Measurements from ENCODE around the gene NKAIN1. TPM values are rescaled to one million over a fixed set of nuclear protein-coding genes. Genes with fewer than 3 reads are reported as not detected.

The NKAIN1 gene
- total and polyA plus RNA-seq, 2 donors (not counting 3 experiments of a cell fraction or from before 2014, with no cell fraction given), result 0.29 to 0.40 TPM

DNA sequence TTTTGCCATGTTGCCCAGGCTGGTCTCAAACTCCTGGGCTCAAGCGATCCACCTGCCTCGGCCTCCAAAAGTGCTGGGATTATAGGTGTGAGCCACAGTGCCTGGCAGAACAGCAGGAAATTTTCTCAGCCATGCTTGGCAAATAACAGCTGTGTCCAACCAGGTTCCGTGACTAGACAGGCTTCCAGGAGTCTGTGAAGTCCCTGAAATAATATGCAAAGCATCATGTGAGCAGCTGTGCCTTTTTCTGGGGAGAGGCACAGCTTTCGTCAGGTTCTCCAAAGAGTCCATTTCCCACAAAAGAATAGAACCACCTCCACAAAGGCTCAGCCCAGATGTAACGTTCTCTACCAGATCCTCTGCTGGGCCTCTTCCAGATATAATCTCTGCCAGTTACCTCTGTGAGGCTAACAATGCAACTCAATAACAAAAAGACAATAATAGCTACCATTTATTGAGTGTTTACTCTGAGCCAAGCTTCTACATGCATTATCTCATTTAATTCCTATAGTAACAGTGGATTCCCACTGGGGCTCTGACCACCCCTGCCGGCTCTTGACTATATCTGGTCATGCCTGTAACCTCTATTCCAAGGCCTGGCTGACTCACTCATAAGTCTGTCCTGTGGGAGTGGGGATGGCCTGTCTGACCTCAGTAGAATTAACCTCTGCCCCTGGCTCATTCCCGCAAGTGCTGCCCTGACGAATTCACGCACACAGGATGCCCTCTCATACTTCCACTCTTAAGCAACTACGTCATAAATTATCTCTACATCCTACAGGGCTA is 4.0 kb upstream of the NKAIN1 start:
- no peaks in the 10 kb centered on the region for H3K9me3 ChIP-seq (replicated peaks; ENCODE audit: control insufficient read depth, insufficient read depth, low read length)
- no peaks in the 10 kb centered on the region for H3K79me2 ChIP-seq (ENCODE audit: control insufficient read depth, insufficient read depth, low read length)
- peaks cover 9% of the 10 kb centered on the region for H3K4me1 ChIP-seq (ENCODE audit: control insufficient read depth, extremely low read depth, insufficient read depth, low read length)
- H4K20me1 ChIP-seq (replicated peaks; ENCODE audit: control insufficient read depth, extremely low read depth, insufficient read depth, low read length), result no peaks in the 10 kb centered on the region
- peaks cover 17 to 18% of the 10 kb centered on the region in 2 experiments for H3K27me3 ChIP-seq (ENCODE audit: control insufficient read depth in 2 of 2, insufficient read depth in 2 of 2, low read length in 2 of 2)
- BruUV-seq (replicated peaks), result no TSS peak
- ChIA-PET CTCF (interaction anchor here (1.3 kb wide), 1 partner anchor 7 kb away, joined by 3 read pairs; no protein-coding TSS in a partner anchor), POLR2A (no interaction called here)
- no peak overlapping the region for H3K27ac ChIP-seq (ENCODE audit: insufficient read depth, low read depth, low read length)
- no peaks in the 10 kb centered on the region for H3K9me1 ChIP-seq (replicated peaks; ENCODE audit: control insufficient read depth, extremely low read depth, insufficient read depth, low read length)
- H3K36me3 ChIP-seq (ENCODE audit: control insufficient read depth in 2 of 2, extremely low read depth in 1 of 2, insufficient read depth in 2 of 2, low read length in 2 of 2), result no peaks in the 10 kb centered on the region
- intact Hi-C loops (cut with micrococcal nuclease) (no loop called here), dilution Hi-C loops (cut with MboI; ENCODE audit: extremely low pct_ligation_motif_present, low sequenced_read_pairs) (no loop called here)
- H3K9ac ChIP-seq (replicated peaks; ENCODE audit: extremely low read depth, insufficient read depth, low read length), result no peak overlapping the region
- H3K4me2 ChIP-seq (ENCODE audit: insufficient read depth, low read length), result no peak overlapping the region
- no peak for FAIRE-seq
- TF ChIP-seq GATA2 (IDR thresholded peaks at IDR 0.05; ENCODE audit: insufficient read depth, insufficient read length, low read depth, low read length), result no peak
- no peak for DNase-seq (ENCODE audit: low read depth, low spot score)
- H2AFZ ChIP-seq (ENCODE audit: low read depth, low read length), result no peak overlapping the region
- no peak overlapping the region for H3K4me3 ChIP-seq (replicated peaks in 1 of 3; ENCODE audit: insufficient read depth in 1 of 3, low read depth in 1 of 3, low read length in 3 of 3)

DNA sequence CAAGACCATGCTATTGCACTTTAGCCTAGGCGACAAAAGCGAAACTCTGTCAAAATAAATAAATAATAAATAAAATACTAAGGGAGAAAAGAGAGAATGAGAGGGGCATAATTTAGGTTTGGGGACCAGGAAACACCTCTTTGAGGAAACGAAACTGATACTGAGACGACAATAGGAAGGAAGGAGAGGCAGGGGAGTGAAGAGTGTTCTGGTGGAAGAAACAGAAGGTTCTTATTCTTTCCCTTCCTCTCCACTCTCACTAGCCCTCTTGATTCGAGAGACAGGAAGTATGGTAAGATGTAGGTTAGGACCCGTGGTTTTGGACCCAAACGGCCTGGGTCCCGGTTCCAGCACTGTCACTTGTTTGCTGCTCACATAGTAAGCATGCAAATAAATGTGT is 1.6 kb upstream of the NKAIN1 start:
- Histone ChIP-seq H3K4me2 (ENCODE audit: insufficient read depth, low read length) (no peak overlapping the region), H3K36me3 (ENCODE audit: control insufficient read depth in 2 of 2, extremely low read depth in 1 of 2, insufficient read depth in 2 of 2, low read length in 2 of 2) (no peaks in the 10 kb centered on the region), H2AFZ (ENCODE audit: low read depth, low read length) (no peak overlapping the region), H3K79me2 (ENCODE audit: control insufficient read depth, insufficient read depth, low read length) (no peaks in the 10 kb centered on the region), H3K4me1 (ENCODE audit: control insufficient read depth, extremely low read depth, insufficient read depth, low read length) (peaks cover 9% of the 10 kb centered on the region), H3K9me1 (replicated peaks; ENCODE audit: control insufficient read depth, extremely low read depth, insufficient read depth, low read length) (no peaks in the 10 kb centered on the region), H4K20me1 (replicated peaks; ENCODE audit: control insufficient read depth, extremely low read depth, insufficient read depth, low read length) (no peaks in the 10 kb centered on the region), H3K27me3 (ENCODE audit: control insufficient read depth in 2 of 2, insufficient read depth in 2 of 2, low read length in 2 of 2) (peaks cover 33 to 37% of the 10 kb centered on the region in 2 experiments), H3K4me3 (replicated peaks in 1 of 3; ENCODE audit: insufficient read depth in 1 of 3, low read depth in 1 of 3, low read length in 3 of 3) (no peak overlapping the region), H3K9me3 (replicated peaks; ENCODE audit: control insufficient read depth, insufficient read depth, low read length) (no peaks in the 10 kb centered on the region), H3K27ac (ENCODE audit: insufficient read depth, low read depth, low read length) (no peak overlapping the region), H3K9ac (replicated peaks; ENCODE audit: extremely low read depth, insufficient read depth, low read length) (no peak overlapping the region)
- BruUV-seq (replicated peaks), result no TSS peak
- dilution Hi-C loops (cut with MboI; ENCODE audit: extremely low pct_ligation_motif_present, low sequenced_read_pairs) (no loop called here), intact Hi-C loops (cut with micrococcal nuclease) (no loop called here)
- ChIA-PET CTCF (no interaction called here), POLR2A (interaction anchor here (0.6 to 0.7 kb wide), 2 partner anchors 79 to 98 kb away, joined by 3 read pairs; no protein-coding TSS in a partner anchor)
- TF ChIP-seq, protein P1, sequence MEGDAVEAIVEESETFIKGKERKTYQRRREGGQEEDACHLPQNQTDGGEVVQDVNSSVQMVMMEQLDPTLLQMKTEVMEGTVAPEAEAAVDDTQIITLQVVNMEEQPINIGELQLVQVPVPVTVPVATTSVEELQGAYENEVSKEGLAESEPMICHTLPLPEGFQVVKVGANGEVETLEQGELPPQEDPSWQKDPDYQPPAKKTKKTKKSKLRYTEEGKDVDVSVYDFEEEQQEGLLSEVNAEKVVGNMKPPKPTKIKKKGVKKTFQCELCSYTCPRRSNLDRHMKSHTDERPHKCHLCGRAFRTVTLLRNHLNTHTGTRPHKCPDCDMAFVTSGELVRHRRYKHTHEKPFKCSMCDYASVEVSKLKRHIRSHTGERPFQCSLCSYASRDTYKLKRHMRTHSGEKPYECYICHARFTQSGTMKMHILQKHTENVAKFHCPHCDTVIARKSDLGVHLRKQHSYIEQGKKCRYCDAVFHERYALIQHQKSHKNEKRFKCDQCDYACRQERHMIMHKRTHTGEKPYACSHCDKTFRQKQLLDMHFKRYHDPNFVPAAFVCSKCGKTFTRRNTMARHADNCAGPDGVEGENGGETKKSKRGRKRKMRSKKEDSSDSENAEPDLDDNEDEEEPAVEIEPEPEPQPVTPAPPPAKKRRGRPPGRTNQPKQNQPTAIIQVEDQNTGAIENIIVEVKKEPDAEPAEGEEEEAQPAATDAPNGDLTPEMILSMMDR (IDR thresholded peaks at IDR 0.05; ENCODE audit: extremely low read depth in 1 of 2, insufficient read depth in 1 of 2, low read depth in 1 of 2, low read length in 2 of 2), result no peak
- TF ChIP-seq EZH2 (IDR thresholded peaks at IDR 0.05; ENCODE audit: borderline replicate concordance, low read depth, low read length, severe bottlenecking) (no peak), POLR2A (IDR thresholded peaks at IDR 0.05; ENCODE audit: low read depth, low read length) (no peak)
- FAIRE-seq, result no peak
- no peak for DNase-seq (ENCODE audit: low read depth, low spot score)
